Measurements from ENCODE around the gene WNT1. TPM values are rescaled to one million over a fixed set of nuclear protein-coding genes. Genes with fewer than 3 reads are reported as not detected.

The WNT1 gene
- total RNA-seq, 1 experiment from 2014 or later = not detected

DNA sequence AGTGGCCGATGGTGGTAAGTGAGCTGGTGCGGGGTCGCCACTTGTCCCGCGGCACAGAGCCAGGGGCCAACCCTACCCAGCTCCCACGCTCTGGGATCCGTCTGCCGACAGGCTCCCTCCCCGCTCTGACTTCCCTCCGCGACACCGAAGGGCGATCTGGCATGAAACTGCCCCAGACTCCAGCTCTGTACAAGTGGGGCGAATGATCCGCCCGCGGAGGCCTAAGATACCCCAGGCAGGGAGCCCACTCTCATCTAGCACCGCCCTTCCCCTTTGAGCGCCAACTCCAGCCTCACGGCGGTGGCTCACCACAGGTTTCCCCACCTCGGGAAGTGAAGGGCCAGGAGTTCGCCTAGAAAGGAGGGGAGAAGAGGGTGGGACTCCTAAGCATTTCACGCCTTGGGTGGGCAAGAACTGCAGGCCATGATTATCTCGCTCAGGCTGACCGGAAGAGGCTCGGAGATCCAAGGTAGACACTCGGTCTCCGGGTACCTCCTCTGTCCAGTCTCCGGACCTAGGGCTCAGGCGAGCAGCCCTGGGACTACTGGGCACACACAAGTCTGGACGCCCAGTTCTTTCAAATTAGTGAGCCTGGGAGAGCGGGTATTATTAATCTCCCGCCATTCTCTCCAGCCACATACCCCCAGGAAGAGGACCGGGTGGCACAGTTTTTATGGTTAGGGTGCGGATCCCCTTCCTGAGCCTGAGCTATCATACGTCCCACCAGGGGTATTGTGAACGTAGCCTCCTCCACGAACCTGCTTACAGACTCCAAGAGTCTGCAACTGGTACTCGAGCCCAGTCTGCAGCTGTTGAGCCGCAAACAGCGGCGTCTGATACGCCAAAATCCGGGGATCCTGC, 849 bp downstream of the WNT1 start:
- DNase-seq = no peak
- no TSS peak for BruUV-seq (replicated peaks)
- Mint-ChIP-seq H3K27me3 (ENCODE audit: unreplicated experiment) (peaks cover 100% of the 10 kb centered on the region), H3K4me1 (ENCODE audit: low read depth, unreplicated experiment) (peaks cover 46% of the 10 kb centered on the region), H3K27ac (ENCODE audit: unreplicated experiment) (no peak overlapping the region), H3K9me3 (ENCODE audit: low read depth, unreplicated experiment) (no peaks in the 10 kb centered on the region), H3K4me3 (ENCODE audit: low read depth, unreplicated experiment) (peak overlapping the region; percentile 61), H3K36me3 (ENCODE audit: insufficient read depth, unreplicated experiment) (peaks cover 17% of the 10 kb centered on the region)
- intact Hi-C loops (cut with micrococcal nuclease; ENCODE audit: unreplicated experiment) = loop anchor here (10.0 kb wide), 1 partner anchor 124 kb away; the partner anchor contains the start of gene DDX23
- TF ChIP-seq, protein P1, sequence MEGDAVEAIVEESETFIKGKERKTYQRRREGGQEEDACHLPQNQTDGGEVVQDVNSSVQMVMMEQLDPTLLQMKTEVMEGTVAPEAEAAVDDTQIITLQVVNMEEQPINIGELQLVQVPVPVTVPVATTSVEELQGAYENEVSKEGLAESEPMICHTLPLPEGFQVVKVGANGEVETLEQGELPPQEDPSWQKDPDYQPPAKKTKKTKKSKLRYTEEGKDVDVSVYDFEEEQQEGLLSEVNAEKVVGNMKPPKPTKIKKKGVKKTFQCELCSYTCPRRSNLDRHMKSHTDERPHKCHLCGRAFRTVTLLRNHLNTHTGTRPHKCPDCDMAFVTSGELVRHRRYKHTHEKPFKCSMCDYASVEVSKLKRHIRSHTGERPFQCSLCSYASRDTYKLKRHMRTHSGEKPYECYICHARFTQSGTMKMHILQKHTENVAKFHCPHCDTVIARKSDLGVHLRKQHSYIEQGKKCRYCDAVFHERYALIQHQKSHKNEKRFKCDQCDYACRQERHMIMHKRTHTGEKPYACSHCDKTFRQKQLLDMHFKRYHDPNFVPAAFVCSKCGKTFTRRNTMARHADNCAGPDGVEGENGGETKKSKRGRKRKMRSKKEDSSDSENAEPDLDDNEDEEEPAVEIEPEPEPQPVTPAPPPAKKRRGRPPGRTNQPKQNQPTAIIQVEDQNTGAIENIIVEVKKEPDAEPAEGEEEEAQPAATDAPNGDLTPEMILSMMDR (IDR thresholded peaks at IDR 0.05; ENCODE audit: unreplicated experiment) = no peak
- CTCF ChIA-PET = interaction anchor here (2.6 to 3.1 kb wide), 2 partner anchors 9 to 126 kb away, joined by 10 to 12 read pairs; partner anchors contain the start of gene DDX23

GRCh38 chr12:48979602-48980388, 1.7 kb downstream of the WNT1 start:
- intact Hi-C loops (cut with micrococcal nuclease; ENCODE audit: unreplicated experiment) = loop anchor here (10.0 kb wide), 1 partner anchor 125 kb away; the partner anchor contains the start of gene DDX23

DNA sequence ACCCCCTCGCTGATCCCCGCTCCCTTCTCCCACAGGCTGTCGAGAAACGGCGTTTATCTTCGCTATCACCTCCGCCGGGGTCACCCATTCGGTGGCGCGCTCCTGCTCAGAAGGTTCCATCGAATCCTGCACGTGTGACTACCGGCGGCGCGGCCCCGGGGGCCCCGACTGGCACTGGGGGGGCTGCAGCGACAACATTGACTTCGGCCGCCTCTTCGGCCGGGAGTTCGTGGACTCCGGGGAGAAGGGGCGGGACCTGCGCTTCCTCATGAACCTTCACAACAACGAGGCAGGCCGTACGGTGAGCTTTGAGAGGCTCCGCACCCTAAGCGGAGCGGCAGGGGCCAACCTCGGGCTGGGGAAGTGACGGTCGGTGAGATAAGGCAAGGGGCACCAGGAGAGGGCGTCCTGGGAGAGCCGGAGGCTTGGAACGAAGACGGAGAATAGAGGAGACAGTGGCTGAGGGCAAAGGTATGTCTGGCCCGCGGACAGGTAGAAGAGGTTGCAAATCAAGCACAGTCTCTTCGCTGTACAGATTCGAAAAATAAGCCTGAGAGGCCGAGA, 2.3 kb downstream of the WNT1 start:
- Mint-ChIP-seq H3K36me3 (ENCODE audit: insufficient read depth, unreplicated experiment) (peaks cover 17% of the 10 kb centered on the region), H3K4me3 (ENCODE audit: low read depth, unreplicated experiment) (peak overlapping the region; percentile 61), H3K4me1 (ENCODE audit: low read depth, unreplicated experiment) (peaks cover 46% of the 10 kb centered on the region), H3K27me3 (ENCODE audit: unreplicated experiment) (peaks cover 100% of the 10 kb centered on the region), H3K27ac (ENCODE audit: unreplicated experiment) (no peak overlapping the region), H3K9me3 (ENCODE audit: low read depth, unreplicated experiment) (no peaks in the 10 kb centered on the region)
- BruUV-seq (replicated peaks) = no TSS peak
- CTCF ChIA-PET = interaction anchor here (1.3 to 3.1 kb wide), 3 partner anchors 7 to 128 kb away, joined by 3 to 12 read pairs (median 10); partner anchors contain the start of gene DDX23
- TF ChIP-seq, protein P1 (IDR thresholded peaks at IDR 0.05; ENCODE audit: unreplicated experiment) = no peak
- intact Hi-C loops (cut with micrococcal nuclease; ENCODE audit: unreplicated experiment) = no loop called here
- no peak for DNase-seq

More at GRCh38 chr12:48979602-48980388, 1.7 kb downstream of the WNT1 start:
- Mint-ChIP-seq H3K36me3 (ENCODE audit: insufficient read depth, unreplicated experiment) (peaks cover 17% of the 10 kb centered on the region), H3K4me3 (ENCODE audit: low read depth, unreplicated experiment) (peak overlapping the region; percentile 61), H3K27me3 (ENCODE audit: unreplicated experiment) (peaks cover 100% of the 10 kb centered on the region), H3K27ac (ENCODE audit: unreplicated experiment) (no peak overlapping the region), H3K4me1 (ENCODE audit: low read depth, unreplicated experiment) (peaks cover 46% of the 10 kb centered on the region), H3K9me3 (ENCODE audit: low read depth, unreplicated experiment) (no peaks in the 10 kb centered on the region)
- DNase-seq = no peak
- TF ChIP-seq, protein P1 (IDR thresholded peaks at IDR 0.05; ENCODE audit: unreplicated experiment) = no peak
- no TSS peak for BruUV-seq (replicated peaks)
- CTCF ChIA-PET = interaction anchor here (1.3 to 3.1 kb wide), 3 partner anchors 8 to 127 kb away, joined by 3 to 12 read pairs (median 10); partner anchors contain the start of gene DDX23

Measured in Calu3 (cell line).